Upper lobe of left lung (tissue), 4 donors: ENCODE measurements around the gene PHF11.

ENCODE experiments used
- POLR2A ChIP-seq, 4 donors: fragments of 450-650 bp; IDR thresholded peaks; one replicate each; pipeline ENCODE4 v1.5.1; 2016 to 2017; ENCODE audit warnings: antibody characterized with exemption in 4 of 4, mild to moderate bottlenecking in 2 of 4
- TF ChIP-seq, protein P1 (sequence below), 6 experiments: fragments of 450-650 bp in 4 of 6; fragments of 200-600 bp in 2 of 6; sonication (generic) in 2 of 6; IDR thresholded peaks; one replicate each; pipeline ENCODE4 v1.5.1; 2016 to 2019; ENCODE audit warnings: antibody characterized with exemption in 6 of 6

DNA sequence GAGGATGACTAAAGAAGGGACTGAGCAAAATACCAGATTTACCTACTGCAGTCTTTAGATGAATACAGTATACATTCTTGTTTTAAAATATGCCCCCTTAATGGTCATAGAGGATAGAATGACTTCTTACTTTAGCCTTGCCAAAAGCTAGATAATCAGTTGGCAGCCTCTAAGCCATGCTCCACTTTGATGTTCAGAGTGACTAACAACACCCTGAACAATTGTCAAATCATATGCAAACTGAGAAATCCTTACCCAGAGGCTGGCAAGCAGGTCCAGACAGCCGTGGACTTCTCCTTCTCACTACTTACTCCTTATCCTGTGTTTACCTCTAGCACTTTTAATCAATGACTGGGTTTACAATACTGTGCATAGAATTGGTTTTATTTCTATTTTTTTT, 23.6 kb upstream of the PHF11 start:
- no peak for TF ChIP-seq POLR2A (IDR thresholded peaks at IDR 0.05)
- TF ChIP-seq, protein P1, sequence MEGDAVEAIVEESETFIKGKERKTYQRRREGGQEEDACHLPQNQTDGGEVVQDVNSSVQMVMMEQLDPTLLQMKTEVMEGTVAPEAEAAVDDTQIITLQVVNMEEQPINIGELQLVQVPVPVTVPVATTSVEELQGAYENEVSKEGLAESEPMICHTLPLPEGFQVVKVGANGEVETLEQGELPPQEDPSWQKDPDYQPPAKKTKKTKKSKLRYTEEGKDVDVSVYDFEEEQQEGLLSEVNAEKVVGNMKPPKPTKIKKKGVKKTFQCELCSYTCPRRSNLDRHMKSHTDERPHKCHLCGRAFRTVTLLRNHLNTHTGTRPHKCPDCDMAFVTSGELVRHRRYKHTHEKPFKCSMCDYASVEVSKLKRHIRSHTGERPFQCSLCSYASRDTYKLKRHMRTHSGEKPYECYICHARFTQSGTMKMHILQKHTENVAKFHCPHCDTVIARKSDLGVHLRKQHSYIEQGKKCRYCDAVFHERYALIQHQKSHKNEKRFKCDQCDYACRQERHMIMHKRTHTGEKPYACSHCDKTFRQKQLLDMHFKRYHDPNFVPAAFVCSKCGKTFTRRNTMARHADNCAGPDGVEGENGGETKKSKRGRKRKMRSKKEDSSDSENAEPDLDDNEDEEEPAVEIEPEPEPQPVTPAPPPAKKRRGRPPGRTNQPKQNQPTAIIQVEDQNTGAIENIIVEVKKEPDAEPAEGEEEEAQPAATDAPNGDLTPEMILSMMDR (IDR thresholded peaks at IDR 0.05) = no peak
